MCF 10A (cell line): ENCODE data around the gene UGCG. TPM values are rescaled to one million over a fixed set of nuclear protein-coding genes. Genes with fewer than 3 reads are reported as not detected.
A peak's percentile ranks its signal among the peaks of the same experiment; 100 is the strongest.

Experiments
- BruUV-seq: library from RNA; stranded (reverse); fragments of 400-500 nt; replicated peaks from 2 replicates; lab custom pipeline; 2021; lab: Mats Ljungman, UMichigan
- CTCF ChIA-PET: fragments of 300-600 bp; sonication (Branson Sonifier 250); formaldehyde crosslinking; extraction: SDS; loops from one replicate; lab custom pipeline; 2021; ENCODE audit warnings: antibody characterized with exemption, inconsistent platforms; lab: Yijun Ruan, JAX
- POLR2A ChIA-PET: fragments of 300-600, 350-650 bp; sonication (Branson Sonifier 250); formaldehyde crosslinking; extraction: SDS; loops from one replicate; lab custom pipeline; 2020; ENCODE audit warnings: antibody characterized with exemption, inconsistent platforms; lab: Yijun Ruan, JAX
- DNase-seq: peaks from one replicate; pipeline ENCODE4 v3.0.0-alpha.2; 2018; ENCODE audit not compliant: unreplicated experiment
- H3K27ac Mint-ChIP-seq: one replicate; pipeline ENCODE4 v1.8.0; 2022; ENCODE audit warnings: mild to moderate bottlenecking, low read depth, mixed read lengths; ENCODE audit not compliant: unreplicated experiment
- H3K27me3 Mint-ChIP-seq: one replicate; pipeline ENCODE4 v1.8.0; 2022; ENCODE audit warnings: mixed read lengths; ENCODE audit not compliant: insufficient read depth, unreplicated experiment
- H3K36me3 Mint-ChIP-seq: one replicate; pipeline ENCODE4 v1.8.0; 2022; ENCODE audit warnings: mild to moderate bottlenecking, moderate library complexity, mixed read lengths; ENCODE audit not compliant: insufficient read depth, unreplicated experiment
- H3K4me1 Mint-ChIP-seq: one replicate; pipeline ENCODE4 v1.8.0; 2022; ENCODE audit warnings: mixed read lengths; ENCODE audit not compliant: insufficient read depth, unreplicated experiment
- H3K4me3 Mint-ChIP-seq: one replicate; pipeline ENCODE4 v1.8.0; 2022; ENCODE audit warnings: mild to moderate bottlenecking, moderate library complexity, mixed read lengths; ENCODE audit not compliant: unreplicated experiment
- H3K9me3 Mint-ChIP-seq: one replicate; pipeline ENCODE4 v1.8.0; 2022; ENCODE audit warnings: mixed read lengths; ENCODE audit not compliant: unreplicated experiment
- intact Hi-C: fragments of 100-400 bp; cut with micrococcal nuclease; formaldehyde crosslinking; loops from 2 replicates; pipeline ENCODE4 v1.14.1; 2022
- total RNA-seq: library from RNA; stranded (reverse); gene quantifications from 2 replicates; pipeline ENCODE4 v1.2.3, GENCODE V29; 2022
- TF ChIP-seq, protein P1 (sequence below): fragments of 200-600 bp; IDR thresholded peaks from one replicate; pipeline ENCODE4 v1.8.0; 2022; ENCODE audit warnings: antibody characterized with exemption, mild to moderate bottlenecking; ENCODE audit not compliant: unreplicated experiment

UGCG gene
- total RNA-seq, 1 experiment from 2014 or later: 29.5 TPM

DNA sequence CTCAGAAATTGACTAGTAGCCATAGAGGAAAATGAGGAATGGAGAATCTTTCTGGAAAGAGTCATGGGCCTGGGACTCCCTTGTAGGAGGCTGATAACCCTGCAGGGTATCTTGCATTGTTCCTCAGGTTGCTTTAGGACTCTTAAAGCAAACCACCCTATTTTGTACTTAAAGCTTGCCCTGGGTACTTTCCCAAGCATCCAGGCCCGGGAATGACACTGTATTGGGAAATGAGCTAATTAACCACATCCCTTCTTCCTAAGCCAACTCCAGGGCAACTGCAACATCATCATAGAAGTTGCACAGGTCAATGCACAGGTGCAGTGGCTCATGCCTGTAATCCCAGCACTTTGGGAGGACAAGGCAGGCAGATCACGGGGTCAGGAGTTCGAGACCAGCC, 55.9 kb downstream of the UGCG start:
- Mint-ChIP-seq H3K9me3 (no peaks in the 10 kb centered on the region), H3K36me3 (no peaks in the 10 kb centered on the region), H3K4me1 (peaks cover 9% of the 10 kb centered on the region), H3K27ac (no peak overlapping the region), H3K27me3 (no peaks in the 10 kb centered on the region), H3K4me3 (no peak overlapping the region)
- DNase-seq: peak; percentile 80
- BruUV-seq: no TSS peak
- intact Hi-C loops: no loop called here
- TF ChIP-seq, protein P1, sequence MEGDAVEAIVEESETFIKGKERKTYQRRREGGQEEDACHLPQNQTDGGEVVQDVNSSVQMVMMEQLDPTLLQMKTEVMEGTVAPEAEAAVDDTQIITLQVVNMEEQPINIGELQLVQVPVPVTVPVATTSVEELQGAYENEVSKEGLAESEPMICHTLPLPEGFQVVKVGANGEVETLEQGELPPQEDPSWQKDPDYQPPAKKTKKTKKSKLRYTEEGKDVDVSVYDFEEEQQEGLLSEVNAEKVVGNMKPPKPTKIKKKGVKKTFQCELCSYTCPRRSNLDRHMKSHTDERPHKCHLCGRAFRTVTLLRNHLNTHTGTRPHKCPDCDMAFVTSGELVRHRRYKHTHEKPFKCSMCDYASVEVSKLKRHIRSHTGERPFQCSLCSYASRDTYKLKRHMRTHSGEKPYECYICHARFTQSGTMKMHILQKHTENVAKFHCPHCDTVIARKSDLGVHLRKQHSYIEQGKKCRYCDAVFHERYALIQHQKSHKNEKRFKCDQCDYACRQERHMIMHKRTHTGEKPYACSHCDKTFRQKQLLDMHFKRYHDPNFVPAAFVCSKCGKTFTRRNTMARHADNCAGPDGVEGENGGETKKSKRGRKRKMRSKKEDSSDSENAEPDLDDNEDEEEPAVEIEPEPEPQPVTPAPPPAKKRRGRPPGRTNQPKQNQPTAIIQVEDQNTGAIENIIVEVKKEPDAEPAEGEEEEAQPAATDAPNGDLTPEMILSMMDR: no peak
- POLR2A ChIA-PET: interaction anchor here (0.7 kb wide), 1 partner anchor 19 kb away, joined by 3 read pairs; no protein-coding TSS in a partner anchor
- CTCF ChIA-PET: interaction anchor here (0.7 kb wide), 1 partner anchor 296 kb away, joined by 3 read pairs; no protein-coding TSS in a partner anchor

DNA sequence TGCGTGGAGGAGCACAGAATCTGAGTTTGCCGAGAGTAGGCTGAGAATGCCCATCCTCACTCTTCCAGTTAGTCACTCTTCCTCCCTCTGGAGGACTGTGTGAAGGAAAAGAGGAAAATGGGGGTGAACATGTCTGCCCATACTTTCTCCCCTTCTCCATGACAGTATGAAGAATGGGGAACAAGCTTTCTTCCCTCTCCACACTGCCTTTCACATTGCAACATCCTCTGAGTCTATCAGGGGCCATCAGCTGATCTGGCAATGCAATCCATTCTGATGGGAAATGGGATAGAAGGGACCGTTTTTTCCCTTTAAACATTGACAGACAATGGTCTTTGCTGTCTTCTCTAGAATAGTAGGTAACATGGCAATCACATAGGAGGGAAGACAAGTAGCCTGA, 56.8 kb downstream of the UGCG start:
- peaks cover 13% of the 10 kb centered on the region for H3K4me1 Mint-ChIP-seq
- H3K27ac Mint-ChIP-seq: no peak overlapping the region
- no peaks in the 10 kb centered on the region for H3K27me3 Mint-ChIP-seq
- no peaks in the 10 kb centered on the region for H3K9me3 Mint-ChIP-seq
- DNase-seq: no peak
- intact Hi-C loops: no loop called here
- H3K4me3 Mint-ChIP-seq: no peak overlapping the region
- CTCF ChIA-PET: interaction anchor here (0.6 to 0.7 kb wide), 2 partner anchors 93 to 296 kb away, joined by 3 read pairs; no protein-coding TSS in a partner anchor
- TF ChIP-seq, protein P1: no peak
- BruUV-seq: no TSS peak
- POLR2A ChIA-PET: interaction anchor here (0.5 to 1.0 kb wide), 2 partner anchors 12 to 127 kb away, joined by 3 read pairs; no protein-coding TSS in a partner anchor
- H3K36me3 Mint-ChIP-seq: no peaks in the 10 kb centered on the region

DNA sequence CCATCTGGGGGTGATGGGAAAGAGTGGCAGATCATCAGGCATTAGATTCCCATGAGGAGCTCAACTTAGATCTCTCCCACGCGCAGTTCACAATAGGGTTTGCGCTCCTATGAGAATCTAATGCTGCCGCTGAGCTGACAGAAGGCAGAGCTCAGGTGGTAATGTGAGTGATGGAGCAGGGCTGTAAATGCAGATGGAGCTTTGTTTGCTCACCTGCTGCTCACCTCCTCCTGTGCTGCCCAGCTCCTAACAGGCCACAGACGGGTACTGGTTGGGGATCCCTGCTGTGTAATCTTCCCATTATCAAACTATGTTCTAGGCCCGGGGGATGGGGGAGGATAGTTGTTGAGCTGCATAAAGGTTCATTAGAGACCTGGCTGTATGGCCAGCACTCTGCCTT, 58.4 kb downstream of the UGCG start:
- no TSS peak for BruUV-seq
- intact Hi-C loops: loop anchor here (5.0 kb wide), 2 partner anchors 103 to 117 kb away; no protein-coding TSS in a partner anchor
- POLR2A ChIA-PET: no interaction called here
- no peak overlapping the region for H3K4me3 Mint-ChIP-seq
- H3K27ac Mint-ChIP-seq: no peak overlapping the region
- TF ChIP-seq, protein P1: no peak
- DNase-seq: no peak
- H3K36me3 Mint-ChIP-seq: no peaks in the 10 kb centered on the region
- H3K9me3 Mint-ChIP-seq: no peaks in the 10 kb centered on the region
- no peaks in the 10 kb centered on the region for H3K27me3 Mint-ChIP-seq
- peaks cover 25% of the 10 kb centered on the region for H3K4me1 Mint-ChIP-seq
- CTCF ChIA-PET: interaction anchor here (0.6 to 1.1 kb wide), 3 partner anchors 21 to 119 kb away, joined by 3 read pairs; no protein-coding TSS in a partner anchor

DNA sequence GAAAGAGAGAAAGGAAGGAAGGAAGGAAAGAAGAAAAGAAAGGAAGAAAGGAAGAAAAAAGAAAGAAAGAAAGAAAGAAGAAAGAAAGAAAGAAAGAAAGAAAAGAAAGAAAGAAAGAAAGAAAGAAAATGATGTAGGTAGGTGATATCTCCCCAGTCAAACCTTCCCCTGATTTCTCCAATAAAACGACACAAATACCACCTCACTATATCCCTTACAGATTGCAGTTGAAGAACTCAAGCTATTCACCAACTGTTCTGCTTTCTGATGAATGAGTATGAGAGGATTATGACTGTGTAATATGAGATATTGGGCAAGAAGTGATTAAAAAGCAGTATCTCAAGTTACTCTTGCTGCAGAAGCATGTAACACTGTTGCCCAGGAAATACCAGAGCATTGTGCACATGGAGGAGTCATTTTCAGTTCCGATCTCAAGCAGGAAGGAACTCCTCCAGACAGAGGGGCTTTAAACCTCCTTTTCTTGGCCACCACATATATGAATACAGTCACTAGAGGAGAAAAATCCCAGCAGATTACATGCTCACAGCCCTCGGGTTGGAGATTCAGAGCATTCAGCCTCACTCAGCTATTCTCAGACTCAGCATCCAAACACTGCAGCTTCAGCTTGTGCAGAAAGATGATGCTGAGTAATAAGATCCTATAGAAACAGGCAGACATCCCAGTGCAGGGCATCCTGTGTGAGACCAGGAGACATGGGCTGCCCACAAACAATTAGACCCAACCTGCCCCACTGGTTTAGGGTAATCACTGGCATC, 61.4 kb downstream of the UGCG start:
- TSS peak; percentile 85 for BruUV-seq
- H3K4me3 Mint-ChIP-seq: peak overlapping the region; percentile 68
- peaks cover 36% of the 10 kb centered on the region for H3K4me1 Mint-ChIP-seq
- CTCF ChIA-PET: interaction anchor here (1.0 kb wide), 1 partner anchor 359 kb away, joined by 3 read pairs; no protein-coding TSS in a partner anchor
- H3K27me3 Mint-ChIP-seq: no peaks in the 10 kb centered on the region
- TF ChIP-seq, protein P1: no peak
- no peaks in the 10 kb centered on the region for H3K36me3 Mint-ChIP-seq
- intact Hi-C loops: loop anchor here (2.0 to 5.0 kb wide), 4 partner anchors 61 to 114 kb away; partner anchors contain the start of gene UGCG
- POLR2A ChIA-PET: interaction anchor here (0.7 to 7.5 kb wide), 16 partner anchors 13 to 117 kb away, joined by 3 to 69 read pairs (median 3); partner anchors contain the start of gene UGCG
- H3K9me3 Mint-ChIP-seq: no peaks in the 10 kb centered on the region
- DNase-seq: peak; percentile 89
- H3K27ac Mint-ChIP-seq: peak overlapping the region; percentile 85
